Astrocyte (in vitro differentiated cells and primary cell): Measurements from ENCODE around the gene LCOR.

Experiments
- EZH2 ChIP-seq: IDR thresholded peaks from 2 replicates; pipeline ENCODE4 v1.6.1; 2012; ENCODE audit warnings: mild to moderate bottlenecking, low read length, inconsistent platforms; ENCODE audit not compliant: insufficient read depth
- TF ChIP-seq, protein P1 (sequence below): IDR thresholded peaks from 2 replicates; pipeline ENCODE4 v1.5.1; 2011; ENCODE audit warnings: low read depth, mild to moderate bottlenecking, inconsistent platforms, low read length, moderate library complexity; ENCODE audit not compliant: insufficient read depth

DNA sequence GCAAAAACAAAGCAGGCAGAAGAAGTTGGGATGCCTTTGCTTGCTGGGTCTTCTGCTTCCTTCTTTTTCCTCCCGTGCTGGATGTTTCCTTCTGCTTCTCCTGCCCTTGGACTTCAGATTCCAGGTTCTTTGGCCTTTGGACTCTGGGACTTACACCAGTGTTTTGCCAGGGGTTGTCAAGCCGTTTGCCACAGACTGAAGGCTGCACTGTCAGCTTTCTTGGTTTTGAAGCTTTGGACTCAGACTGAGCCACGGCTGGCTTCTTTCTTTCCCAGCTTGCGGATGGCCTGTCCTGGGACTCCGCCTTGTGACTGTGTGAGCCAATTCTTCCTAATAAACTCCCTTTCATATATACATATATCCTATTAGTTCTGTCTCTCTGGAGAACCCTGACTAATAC lies 11.3 kb upstream of the LCOR start:
- TF ChIP-seq, protein P1, sequence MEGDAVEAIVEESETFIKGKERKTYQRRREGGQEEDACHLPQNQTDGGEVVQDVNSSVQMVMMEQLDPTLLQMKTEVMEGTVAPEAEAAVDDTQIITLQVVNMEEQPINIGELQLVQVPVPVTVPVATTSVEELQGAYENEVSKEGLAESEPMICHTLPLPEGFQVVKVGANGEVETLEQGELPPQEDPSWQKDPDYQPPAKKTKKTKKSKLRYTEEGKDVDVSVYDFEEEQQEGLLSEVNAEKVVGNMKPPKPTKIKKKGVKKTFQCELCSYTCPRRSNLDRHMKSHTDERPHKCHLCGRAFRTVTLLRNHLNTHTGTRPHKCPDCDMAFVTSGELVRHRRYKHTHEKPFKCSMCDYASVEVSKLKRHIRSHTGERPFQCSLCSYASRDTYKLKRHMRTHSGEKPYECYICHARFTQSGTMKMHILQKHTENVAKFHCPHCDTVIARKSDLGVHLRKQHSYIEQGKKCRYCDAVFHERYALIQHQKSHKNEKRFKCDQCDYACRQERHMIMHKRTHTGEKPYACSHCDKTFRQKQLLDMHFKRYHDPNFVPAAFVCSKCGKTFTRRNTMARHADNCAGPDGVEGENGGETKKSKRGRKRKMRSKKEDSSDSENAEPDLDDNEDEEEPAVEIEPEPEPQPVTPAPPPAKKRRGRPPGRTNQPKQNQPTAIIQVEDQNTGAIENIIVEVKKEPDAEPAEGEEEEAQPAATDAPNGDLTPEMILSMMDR: no peak
- TF ChIP-seq EZH2: no peak
